Keratinocyte (primary cell): ENCODE results near the gene CDCP1.

Experiments used
- CTCF ChIP-seq, 3 experiments: IDR thresholded peaks in 1 of 3; conservative IDR thresholded peaks in 1 of 3; optimal IDR thresholded peaks in 1 of 3; 2 replicates in 2 of 3; 3 replicates in 1 of 3; pipeline versions ENCODE3 to v1.5.1; 2011; ENCODE audit warnings: low read length in 3 of 3, mild to moderate bottlenecking in 3 of 3, moderate library complexity in 2 of 3, control low read depth in 1 of 3, inconsistent platforms in 1 of 3; ENCODE audit not compliant: insufficient read depth in 2 of 3; ENCODE audit errors: extremely low read depth in 1 of 3
- EZH2 ChIP-seq: IDR thresholded peaks from one replicate; pipeline ENCODE4 v1.6.1; 2012; ENCODE audit warnings: inconsistent platforms, mild to moderate bottlenecking, low read length, moderate library complexity

DNA sequence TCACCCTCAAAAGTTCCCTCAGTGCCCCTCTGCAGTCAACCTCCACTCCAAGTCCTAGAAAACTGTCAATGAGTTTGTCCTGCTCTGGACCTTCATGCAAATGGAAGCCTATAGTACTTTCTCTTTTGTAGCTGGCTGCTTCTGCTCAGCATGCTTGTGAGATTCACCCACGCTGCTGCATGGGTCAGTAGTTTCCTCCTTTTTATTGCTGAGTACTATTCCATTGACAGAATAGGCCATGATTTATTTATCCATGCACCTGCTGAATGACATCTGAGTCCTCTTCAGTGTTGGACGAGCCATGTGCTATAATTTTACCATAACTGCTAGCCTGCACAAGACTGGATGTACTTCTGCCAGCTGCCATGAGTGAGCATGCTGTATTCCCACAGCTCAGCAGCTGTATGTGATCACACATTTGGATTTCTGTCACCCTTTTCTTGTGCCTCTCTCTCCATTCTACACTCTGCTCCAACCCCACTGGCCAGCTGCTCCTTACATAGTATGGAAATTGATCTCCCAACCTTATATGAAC is 26.3 kb downstream of the CDCP1 start:
- TF ChIP-seq EZH2 (no peak), CTCF (optimal IDR thresholded peaks at IDR 0.05 in 1 of 3, IDR thresholded peaks at IDR 0.05 in 1 of 3, conservative IDR thresholded peaks at IDR 0.05 in 1 of 3; ENCODE audit: extremely low read depth in 1 of 3, insufficient read depth in 2 of 3, low read length in 3 of 3) (no peak)
